AML-193 (cell line): ENCODE results near the gene DAPK3.
"Not testable (repeated sequence)": the region's sequence is repeated elsewhere in the genome, so short reads cannot be mapped to it uniquely, and the experiment has no call there.

ENCODE experiments used
- DNase-seq, 2 experiments: peaks; one replicate each; lab custom pipeline; 2025; lab: John Stamatoyannopoulos, UW

The DAPK3 gene

DNA sequence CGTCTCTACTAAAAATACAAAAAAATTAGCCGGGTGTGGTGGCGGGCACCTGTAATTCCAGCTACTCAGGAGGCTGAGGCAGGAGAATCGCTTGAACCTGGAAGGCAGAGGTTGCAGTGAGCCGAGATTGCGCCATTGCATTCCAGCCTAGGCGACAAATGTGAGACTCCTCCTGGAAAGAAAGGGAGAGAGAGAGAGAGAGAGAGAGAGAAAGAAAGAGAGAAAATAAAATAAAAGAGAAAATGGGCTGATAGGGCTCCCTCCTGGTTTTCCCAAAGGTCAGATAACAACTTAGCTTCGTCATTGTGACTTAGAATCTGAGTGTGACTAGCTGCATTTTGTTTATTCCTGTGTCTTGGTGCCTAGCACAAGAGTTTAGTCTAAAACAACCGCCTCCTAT is 34.5 kb upstream of the DAPK3 start:
- DNase-seq: not testable (repeated sequence)

DNA sequence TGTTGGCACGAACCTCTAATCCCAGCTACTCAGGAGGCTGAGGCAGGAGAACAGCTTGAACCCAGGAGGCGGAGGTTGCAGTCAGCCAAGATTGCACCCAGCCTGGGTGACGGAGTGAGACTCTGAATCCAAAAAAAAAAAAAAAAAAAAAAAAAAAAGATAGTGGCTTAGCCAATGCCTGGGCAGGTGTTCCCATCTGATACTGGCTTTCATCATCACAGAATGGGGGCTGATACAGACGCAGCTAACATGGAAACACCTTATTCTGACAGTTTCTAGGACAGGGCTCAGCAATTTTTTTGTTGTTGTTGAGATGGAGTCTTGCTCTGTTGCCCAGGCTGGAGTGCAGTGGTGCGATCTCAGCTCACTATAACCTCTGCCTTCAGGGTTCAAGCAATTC is 29.9 kb upstream of the DAPK3 start:
- DNase-seq: not testable (repeated sequence)

DNA sequence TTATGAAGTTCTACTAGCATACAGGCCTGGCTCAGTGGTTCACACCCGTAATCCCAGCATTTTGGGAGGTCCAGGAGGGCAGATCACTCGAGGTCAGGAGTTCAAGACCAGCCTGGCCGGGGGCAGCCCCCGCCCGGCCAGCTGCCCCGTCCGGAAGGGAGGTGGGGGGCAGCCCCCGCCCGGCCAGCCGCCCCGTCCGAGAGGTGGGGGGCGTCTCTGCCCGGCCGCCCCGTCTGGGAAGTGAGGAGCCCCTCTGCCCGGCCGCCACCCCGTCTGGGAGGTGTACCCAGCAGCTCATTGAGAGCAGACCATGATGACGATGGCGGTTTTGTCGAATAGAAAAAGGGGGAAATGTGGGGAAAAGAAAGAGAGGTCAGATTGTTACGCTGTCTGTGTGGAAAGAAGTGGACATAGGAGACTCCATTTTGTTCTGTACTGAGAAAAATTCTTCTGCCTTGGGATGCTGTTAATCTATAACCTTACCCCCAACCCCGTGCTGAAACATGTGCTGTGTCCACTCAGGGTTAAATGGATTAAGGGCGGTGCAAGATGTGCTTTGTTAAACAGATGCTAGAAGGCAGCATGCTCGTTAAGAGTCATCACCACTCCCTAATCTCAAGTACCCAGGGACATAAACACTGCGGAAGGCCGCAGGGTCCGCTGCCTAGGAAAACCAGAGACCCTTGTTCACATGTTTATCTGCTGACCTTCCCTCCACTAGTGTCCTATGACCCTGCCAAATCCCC is 27.9 kb upstream of the DAPK3 start:
- not testable (repeated sequence) for DNase-seq

DNA sequence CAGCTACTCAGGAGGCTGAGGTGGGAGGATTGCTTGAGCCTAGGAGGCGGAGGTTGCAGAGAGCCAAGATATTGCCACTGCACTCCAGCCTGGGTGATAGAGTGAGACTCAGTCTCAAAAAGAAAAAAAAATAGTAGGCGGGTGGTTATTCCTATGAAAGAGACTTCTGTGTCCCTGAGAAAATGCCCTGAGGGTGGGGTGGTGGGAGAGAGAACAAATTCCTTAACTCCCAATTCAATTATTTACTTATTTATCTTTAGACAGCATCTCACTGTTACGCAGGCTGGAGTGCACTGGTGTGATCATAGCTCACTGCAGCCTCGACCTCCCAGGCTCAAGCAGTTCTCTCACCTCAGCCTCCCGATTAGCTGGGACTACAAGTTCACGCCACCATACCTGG is 24.7 kb upstream of the DAPK3 start:
- DNase-seq: no peak

DNA sequence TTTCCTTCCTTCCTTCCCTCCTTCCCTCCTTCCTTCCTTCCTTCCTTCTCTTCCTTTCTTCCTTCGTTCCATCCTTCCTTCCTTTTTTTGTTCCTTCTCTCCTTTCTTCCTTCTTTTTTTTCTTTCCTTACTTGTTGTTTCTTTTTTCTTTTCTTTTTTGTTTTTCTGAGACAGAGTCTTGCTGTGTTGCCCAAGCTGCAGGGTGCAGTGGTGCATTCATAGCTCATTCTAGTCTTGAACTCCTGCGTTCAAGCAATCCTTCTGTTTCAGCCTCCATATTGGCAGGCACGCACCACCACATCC is 19.9 kb upstream of the DAPK3 start:
- DNase-seq: no peak

DNA sequence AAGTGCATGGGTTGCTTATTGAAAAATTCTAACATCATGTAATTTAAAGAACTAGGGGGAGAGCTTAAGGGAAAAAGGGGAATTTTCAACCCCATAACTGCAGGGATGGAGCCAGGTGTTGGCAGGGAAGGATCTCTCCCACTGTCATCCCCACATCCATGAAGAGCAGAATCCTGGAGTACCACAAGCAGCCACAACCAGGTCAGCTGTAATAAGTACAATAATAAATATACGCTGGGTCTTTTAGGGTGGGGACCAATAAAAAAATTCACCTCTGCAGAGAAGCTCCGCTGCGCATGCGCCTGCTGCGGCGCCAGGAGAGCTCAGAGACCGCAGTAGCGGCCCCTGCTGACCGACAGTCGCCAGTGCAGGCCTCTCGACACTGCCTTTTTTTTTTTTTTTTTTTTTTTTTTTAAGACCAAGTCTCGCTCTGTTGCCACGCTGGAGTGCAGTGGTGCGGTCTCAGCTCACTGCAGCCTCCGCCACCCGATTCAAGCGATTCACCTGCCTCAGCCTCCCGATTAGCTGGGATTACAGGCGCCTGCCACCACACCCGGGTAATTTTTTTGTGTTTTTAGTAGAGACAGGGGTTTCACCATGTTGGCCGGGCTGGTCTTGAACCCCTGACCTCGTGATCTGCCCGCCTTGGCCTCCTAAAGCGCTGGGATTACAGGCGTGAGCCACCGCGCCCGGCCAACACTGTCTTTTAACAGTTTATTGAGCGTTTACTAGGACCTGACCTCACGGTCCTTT is 16.9 kb upstream of the DAPK3 start:
- DNase-seq: peak; percentile 65 to 68

DNA sequence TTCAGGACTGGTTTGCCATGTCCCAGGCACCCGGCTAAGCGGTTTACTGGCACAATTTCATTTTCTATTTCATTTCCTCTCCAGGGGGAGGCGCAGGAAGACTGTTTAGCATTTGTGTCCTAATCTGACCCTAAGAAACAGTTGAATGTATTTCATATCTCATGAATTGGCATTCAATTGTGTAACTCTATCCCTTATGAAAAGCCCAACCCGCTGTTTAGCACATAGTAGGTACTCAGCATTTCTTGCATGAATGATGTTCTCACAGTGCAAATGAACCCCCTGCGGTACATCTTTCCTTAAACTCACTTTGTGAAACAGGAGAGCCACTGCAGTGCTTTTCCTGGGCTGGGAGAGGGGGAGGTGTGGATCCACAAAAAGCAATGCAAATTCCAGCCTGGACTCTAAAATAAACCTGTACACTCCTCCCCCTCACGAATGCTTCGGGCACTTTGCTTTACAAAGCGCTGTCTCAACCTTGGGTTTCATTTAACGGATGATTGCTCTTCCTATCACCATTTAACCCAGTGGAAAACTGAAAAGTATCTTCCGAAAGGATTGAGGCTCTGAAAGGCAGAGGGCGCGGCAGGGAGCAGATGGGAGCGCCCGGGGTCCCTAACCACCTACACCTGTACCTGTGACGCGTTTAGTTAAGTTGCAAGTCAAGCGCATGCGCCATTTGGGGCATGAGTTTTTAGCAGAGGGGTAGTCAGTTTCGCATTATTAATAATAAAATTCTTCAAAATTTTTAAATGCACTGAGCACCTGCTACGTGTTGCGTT is 15.6 kb upstream of the DAPK3 start:
- DNase-seq: peak; percentile 91 to 93

DNA sequence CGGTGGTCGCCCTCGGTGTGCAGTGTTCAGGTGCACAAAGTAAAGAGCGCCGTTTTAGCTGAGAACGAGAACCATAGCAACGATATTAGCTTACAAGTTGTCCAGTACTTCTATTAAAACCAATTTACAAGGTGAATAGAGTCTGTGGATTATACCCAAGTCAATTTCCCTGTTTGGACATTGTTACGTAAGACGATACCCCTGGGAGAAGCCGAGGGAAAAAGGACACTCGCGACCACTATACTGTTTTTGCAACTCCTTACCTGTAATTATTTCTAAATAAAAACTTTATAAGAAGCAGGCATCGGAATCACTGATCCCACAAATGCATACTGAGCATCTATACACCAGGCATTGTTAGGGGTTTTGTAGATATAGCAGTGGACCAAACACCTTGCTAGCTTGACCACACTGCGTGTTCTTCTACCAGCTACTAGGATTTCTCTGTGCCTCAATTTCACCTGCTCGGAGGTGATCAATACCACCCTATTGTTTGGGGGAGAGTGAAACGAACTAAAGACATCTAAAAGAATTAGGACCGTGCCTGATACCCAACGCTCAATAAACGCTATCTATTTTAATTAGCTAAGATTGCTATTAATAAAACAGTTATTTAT is 14.9 kb upstream of the DAPK3 start:
- DNase-seq: no peak

DNA sequence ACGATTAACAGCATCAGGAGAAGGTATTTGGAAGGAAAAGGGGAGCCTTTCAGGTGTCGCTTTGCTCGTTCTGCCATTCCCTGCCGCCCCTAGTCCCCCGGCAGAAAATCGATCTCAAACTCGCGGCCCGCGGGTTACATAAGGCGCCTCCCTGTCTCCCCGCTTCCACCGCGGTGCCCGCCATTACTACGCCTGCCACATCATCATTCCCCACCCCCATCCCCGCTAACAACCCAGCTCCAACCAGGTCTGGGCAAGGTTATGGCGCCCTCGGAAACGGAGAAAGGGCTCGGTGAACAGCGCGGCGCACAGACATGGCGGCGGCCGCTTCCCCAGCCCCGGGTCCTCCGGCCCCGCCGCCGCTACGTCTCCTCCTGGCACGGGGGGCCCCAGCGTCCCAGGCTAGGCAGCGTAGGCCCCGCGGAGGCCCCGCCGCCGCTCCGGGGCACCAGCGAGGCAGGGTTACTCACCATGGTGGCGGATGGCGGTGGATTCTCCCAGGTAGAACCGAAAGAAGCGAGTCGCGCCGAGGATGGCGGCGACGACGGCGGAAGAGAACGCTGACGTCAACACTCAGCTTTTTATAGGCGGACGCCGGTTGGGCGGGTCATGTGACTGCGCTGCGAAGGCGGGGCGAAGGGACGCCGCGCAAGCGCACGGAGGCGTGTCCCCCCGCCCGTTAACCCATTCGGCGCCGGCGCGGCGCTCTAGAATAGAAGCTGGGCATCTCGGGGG is 14.2 kb upstream of the DAPK3 start, which contains the start of gene EEF2:
EEF2 (minus strand) TSS at position 556 of the 735 bp plus-strand sequence; CDS start at position 473, 83 bp downstream.
- DNase-seq: peak; percentile 72

DNA sequence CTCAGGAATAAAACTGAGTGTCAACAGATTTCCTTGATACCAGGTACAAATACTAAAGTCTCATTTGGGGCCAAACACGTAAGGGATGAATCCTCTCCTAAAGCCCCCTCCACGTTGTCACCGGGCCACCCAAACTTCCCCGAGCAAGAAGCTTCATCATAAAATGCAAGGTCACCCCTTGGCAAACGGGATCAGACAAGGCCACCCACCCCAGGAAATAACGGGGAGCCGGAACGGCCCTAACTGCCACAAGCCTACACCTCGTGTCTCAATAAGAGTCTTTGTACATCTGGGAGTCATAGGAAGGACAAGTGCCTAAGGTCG is 13.6 kb upstream of the DAPK3 start:
- DNase-seq: no peak

DNA sequence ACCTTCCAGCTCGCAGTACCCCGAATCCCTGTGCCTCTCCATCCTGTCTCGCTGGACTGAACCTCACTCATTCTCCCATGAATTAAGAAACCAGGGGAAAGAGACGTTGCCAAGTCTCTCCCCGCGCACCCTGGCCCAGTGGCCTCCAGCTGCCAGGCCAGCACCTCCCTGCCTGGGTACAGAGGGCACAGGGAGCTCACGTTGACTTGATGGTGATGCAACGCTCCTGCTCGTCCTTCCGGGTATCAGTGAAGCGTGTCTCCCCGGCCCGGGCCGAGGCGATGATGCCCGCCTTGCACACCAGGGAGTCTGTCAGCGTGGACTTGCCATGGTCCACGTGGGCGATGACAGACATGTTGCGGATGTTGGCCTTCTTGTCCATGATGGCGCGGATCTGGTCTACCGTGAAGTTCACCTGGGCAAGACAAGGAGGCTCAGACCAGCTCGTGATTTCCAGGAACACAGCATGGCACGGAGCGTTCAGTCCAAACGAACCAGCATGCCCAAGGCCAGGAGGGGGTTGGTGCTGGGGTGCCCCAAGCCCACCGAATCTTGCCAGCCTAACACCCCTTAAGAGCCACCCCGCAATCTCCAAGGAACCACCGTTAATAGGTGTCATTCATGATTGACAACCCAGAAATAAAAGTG is 13.2 kb upstream of the DAPK3 start:
- peak; percentile 17 to 21 for DNase-seq

DNA sequence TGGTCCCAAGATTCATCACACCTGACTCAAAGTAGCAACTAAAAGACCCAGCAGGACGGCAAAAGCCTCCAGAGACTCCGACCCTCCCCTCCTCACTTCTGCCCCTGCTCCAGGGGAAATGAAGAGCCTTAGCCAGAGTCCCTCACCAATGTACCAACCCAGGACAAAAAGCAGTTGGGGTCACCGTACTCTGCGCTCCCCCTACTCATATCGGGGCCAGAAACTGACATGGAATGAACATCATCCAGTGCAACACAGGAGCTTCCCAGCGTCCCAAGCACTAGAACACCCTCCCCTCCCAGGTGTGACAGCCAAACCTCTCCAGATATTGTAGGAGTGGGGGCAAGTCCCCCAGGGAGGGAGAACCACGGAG is 12.6 kb upstream of the DAPK3 start:
- DNase-seq: no peak

DNA sequence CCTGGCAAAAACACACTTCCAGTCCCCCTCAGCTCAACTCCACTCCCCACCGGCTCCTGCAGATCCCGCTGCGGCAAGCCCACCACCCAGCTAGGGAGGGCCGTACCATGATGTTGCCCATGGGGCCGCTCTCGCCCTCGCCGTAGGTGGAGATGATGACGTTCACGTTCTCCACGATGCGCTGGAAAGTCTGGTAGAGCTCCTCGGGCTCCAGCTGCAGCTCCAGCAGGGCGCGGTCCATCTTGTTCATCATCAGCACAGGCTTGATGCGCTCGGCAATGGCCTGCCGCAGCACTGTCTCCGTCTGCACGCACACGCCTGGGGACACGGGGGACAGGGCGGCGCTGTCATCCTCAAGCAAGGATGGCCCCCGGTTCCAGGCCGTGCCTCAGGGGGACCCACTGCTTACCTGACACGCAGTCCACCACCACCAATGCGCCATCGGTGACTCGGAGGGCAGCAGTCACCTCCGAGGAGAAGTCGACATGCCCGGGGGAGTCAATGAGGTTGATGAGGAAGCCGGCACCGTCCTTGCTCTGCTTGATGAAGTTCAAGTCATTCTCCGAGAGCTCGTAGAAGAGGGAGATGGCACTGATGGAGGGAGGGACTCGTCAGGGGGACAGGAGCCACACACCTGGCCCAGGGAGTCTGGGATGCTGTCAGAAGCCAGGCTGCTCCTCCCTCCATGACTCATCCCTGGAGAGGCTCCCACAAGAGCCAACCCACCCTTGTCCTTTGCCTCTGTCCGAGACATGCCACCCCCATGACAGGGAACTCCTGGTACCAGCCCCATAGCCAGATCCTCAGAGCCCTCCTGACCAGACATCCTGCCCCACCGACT is 12.0 kb upstream of the DAPK3 start:
- no peak for DNase-seq

DNA sequence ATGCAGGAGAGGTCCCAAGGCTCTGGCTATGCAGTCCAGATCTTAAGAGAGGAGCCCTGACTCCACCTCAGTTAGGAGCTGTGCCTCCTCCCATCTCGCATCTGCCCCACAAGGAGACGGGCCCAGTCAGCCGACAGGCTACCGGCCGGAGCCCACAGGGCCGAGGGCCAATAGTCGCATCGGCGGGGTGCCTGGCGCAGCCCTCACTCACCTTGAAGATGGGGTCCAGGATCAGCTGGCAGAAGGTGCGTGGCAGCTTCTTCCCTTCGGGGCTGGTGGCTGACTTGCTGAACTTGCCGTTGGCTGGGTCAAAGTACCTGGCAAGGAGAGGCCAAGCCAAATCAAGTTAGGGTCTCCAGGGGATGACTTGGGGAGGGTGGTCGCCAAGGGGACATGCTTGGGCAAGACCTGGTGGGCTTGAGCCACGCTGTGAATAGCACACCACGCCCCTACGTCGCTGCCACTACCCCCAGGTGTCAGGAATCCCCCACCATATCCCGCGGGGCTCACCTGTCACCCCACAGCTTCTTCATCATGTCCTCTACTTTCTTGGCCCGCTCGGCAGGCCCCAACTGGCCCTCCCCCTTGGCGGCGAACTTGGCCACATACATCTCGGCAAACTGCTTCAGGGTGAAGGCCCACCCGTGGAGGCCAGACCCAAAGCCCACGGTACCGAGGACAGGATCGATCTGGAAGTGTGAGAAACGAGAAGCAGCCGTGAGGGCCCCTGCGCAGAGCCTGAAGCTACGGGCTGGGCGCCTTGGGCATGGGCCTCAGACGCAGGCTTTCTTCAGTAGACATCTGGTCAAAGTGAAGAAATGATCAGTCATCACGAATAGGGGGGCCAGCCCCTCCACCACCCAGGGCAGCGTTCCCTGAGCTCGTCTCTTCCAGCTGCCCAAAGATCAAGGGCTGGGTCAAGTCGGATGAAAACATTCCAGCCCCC is 11.1 kb upstream of the DAPK3 start:
- no peak for DNase-seq

DNA sequence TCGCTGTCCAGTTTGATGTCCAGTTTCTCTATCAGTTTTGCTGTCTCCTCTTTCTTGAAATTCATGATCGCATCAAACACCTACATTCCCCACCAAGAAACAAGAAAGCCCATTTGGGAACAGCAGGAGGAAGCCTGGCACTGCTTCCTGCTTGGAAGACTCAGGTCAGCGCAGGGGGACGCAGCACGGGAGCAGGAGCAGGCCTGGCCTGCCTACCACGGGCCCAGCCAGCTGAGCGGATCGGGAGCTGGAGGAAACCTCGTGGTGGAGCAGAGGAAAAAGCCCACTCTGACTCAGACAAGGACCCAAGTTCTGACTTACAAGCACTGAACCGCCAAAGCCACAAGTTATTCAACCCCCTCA is 10.5 kb upstream of the DAPK3 start:
- DNase-seq: no peak

DNA sequence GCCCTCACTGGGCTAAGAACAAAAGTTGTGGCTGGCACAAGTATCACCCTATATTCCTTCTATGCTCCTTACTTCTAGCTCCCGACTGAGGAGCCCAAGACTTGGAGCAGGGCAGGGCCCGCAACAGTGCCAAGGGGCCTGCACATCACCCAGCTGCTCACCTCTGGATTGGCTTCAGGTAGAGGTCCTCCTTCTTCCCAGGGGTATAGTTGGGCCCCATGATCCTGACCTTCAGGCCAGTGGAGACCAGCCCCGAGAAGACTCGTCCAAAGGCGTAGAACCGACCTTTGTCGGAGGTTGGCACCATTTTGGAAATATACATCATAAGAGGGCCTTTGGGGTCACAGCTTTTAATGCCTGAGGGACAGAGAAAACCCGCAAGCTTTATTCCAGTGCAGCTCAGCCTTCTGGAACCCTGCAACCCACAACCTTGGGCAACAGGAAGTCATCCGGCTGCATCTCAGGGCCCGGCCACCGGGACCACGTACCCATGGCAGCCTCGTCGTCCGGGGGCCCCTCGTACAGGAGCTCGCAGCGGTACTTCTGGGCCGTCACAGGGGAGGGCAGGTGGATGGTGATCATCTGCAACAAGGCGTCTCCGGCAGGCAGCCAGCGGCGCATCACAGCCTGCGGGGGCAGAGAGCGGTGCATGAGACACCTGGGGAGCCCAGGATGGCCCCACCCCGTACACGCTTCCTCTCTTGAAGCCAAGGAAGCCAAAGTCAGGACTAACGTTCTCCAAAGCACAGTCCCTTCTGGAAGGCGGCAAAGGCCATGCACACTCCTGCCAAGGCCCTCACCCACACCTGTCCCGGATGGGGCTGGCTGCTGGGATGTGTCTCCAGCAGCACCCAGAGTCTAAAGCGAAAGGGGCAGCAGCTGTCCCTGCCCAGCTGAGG is 9.7 kb upstream of the DAPK3 start:
- DNase-seq: no peak

DNA sequence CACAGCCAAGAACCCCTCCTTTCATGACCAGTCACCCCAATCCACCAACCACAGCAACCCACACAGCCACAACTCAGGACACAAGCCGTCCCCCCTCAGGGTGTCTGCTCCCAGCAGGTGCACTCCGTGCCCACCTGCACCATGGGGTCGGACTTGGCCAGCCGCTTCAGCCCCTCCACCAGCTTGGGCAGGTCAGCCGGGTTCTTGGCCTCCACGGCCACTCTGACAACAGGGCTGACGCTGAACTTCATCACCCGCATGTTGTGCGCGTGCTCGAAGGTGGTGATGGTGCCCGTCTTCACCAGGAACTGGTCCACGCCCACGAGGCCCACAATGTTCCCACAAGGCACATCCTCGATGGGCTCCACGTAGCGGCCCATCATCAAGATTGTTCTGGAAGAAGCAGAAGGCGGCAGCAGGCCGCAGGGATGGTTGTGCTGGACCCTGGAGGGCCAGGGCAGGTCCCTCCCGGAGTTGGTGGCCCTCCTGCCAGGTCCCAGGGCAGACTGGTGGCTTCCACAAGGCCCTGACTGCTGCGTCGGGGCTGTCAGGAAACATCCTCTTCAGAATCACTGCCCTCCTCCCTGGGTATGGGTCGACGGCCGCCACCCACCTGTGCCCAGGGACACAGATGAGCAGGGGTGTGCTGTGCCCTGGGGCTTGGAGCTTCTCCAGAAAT is 8.9 kb upstream of the DAPK3 start:
- DNase-seq: no peak

DNA sequence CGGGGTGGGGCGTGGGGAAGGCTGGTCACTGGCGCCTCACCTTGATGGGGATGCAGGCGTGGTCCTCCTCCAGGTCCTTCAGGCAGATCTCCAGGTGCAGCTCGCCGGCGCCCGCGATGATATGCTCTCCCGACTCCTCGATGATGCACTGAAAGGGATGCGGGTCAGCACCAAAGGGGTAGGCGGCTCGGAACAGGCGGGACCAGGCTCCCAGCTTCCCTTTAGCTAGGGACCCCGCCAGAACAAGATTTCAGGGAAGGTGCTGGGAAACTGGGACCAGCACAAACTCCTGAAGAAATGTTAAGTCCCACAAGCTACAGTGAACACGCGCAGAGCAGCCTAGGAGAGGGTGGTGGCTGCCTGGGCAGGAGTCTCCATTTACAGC is 8.4 kb upstream of the DAPK3 start:
- DNase-seq: no peak
